Occipital lobe (tissue), 2 donors: ENCODE measurements around the gene FBXO48. TPM values are rescaled to one million over a fixed set of nuclear protein-coding genes. Genes with fewer than 3 reads are reported as not detected.

ENCODE experiments used
- DNase-seq: peaks from one replicate; lab custom pipeline; 2025; lab: John Stamatoyannopoulos, UW
- total RNA-seq: library from RNA; depleted of rRNA; stranded (reverse); fragments of >200 nt; gene quantifications from one replicate; pipeline ENCODE4 v1.2.3, GENCODE V29; 2014

Gene FBXO48
- total RNA-seq, 1 donor from 2014 or later: 0.94 TPM

GRCh38 chr2:68438455-68439303 is 28.4 kb downstream of the FBXO48 start:
- no peak for DNase-seq

GRCh38 chr2:68436270-68436669 is 30.8 kb downstream of the FBXO48 start:
- no peak for DNase-seq

GRCh38 chr2:68435615-68436014 is 31.5 kb downstream of the FBXO48 start:
- no peak for DNase-seq

- DNase-seq: no peak
These were observed 32.1 kb downstream of the FBXO48 start for GRCh38 chr2:68434981-68435380.

- no peak for DNase-seq
These were observed 34.1 kb downstream of the FBXO48 start for GRCh38 chr2:68432696-68433658.

- no peak for DNase-seq
These were observed 35.6 kb downstream of the FBXO48 start for GRCh38 chr2:68431316-68431972.

- no peak for DNase-seq
These were observed 37.7 kb downstream of the FBXO48 start for GRCh38 chr2:68429311-68429826.

- no peak for DNase-seq
These were observed 38.3 kb downstream of the FBXO48 start for GRCh38 chr2:68428746-68429145.

- no peak for DNase-seq
These were observed 39.0 kb downstream of the FBXO48 start for GRCh38 chr2:68428126-68428525.

GRCh38 chr2:68426848-68427579 is 40.1 kb downstream of the FBXO48 start:
- no peak for DNase-seq

GRCh38 chr2:68426446-68426845 is 40.6 kb downstream of the FBXO48 start:
- no peak for DNase-seq

GRCh38 chr2:68425503-68425902 is 41.6 kb downstream of the FBXO48 start:
- no peak for DNase-seq

GRCh38 chr2:68423966-68424650 is 43.0 kb downstream of the FBXO48 start:
- DNase-seq: no peak

- DNase-seq: no peak
These were observed 46.7 kb downstream of the FBXO48 start for GRCh38 chr2:68420254-68420910.

- no peak for DNase-seq
These were observed 48.2 kb downstream of the FBXO48 start for GRCh38 chr2:68418855-68419254.

GRCh38 chr2:68418419-68418818 is 48.7 kb downstream of the FBXO48 start:
- DNase-seq: no peak

- no peak for DNase-seq
These were observed 49.2 kb downstream of the FBXO48 start for GRCh38 chr2:68417926-68418325.

- DNase-seq: no peak
These were observed 50.9 kb downstream of the FBXO48 start for GRCh38 chr2:68416081-68416675.

- DNase-seq: no peak
These were observed 51.6 kb downstream of the FBXO48 start for GRCh38 chr2:68415521-68415920.
